HAP-1 (cell line): ENCODE data around the gene ABHD3.

Experiments used
- DNase-seq, 2 experiments: peaks; one replicate each; pipeline ENCODE4 v3.0.0-alpha.2; 2016 to 2020; ENCODE audit warnings: low spot score in 2 of 2
- H3K27me3 ChIP-seq: fragments of 250-450 bp; sonication (Bioruptor Pico); 2 replicates; pipeline ENCODE4 v1.5.1; 2020; ENCODE audit warnings: low read depth, mild to moderate bottlenecking, moderate library complexity
- H3K36me3 ChIP-seq: fragments of 250-450 bp; sonication (Bioruptor Pico); replicated peaks from 2 replicates; pipeline ENCODE4 v1.5.1; 2020; ENCODE audit warnings: mild to moderate bottlenecking
- H3K4me1 ChIP-seq: fragments of 250-450 bp; sonication (Bioruptor Pico); 2 replicates; pipeline ENCODE4 v1.5.1; 2020; ENCODE audit warnings: mild to moderate bottlenecking
- H3K4me3 ChIP-seq: fragments of 250-450 bp; sonication (Bioruptor Pico); 2 replicates; pipeline ENCODE4 v1.5.1; 2020; ENCODE audit warnings: mild to moderate bottlenecking, moderate library complexity
- H3K9me3 ChIP-seq: fragments of 250-450 bp; sonication (Bioruptor Pico); 2 replicates; pipeline ENCODE4 v1.5.1; 2020; ENCODE audit warnings: mild to moderate bottlenecking, moderate library complexity
- in situ Hi-C: fragments of 300-500 bp; cut with MboI; formaldehyde crosslinking; loops from 3 replicates; pipeline ENCODE4 v1.14.3; 2020; ENCODE audit warnings: low sequenced_read_pairs, inconsistent platforms, mixed read lengths

ABHD3 gene

GRCh38 chr18:21605213-21605612, 99.4 kb downstream of the ABHD3 start:
- H3K36me3 ChIP-seq, result no peaks in the 10 kb centered on the region
- no peaks in the 10 kb centered on the region for H3K27me3 ChIP-seq
- DNase-seq, result no peak
- no peak overlapping the region for H3K4me3 ChIP-seq
- H3K9me3 ChIP-seq, result no peaks in the 10 kb centered on the region
- in situ Hi-C loops, result loop anchor here (25.0 kb wide), 2 partner anchors 93 to 343 kb away; no protein-coding TSS in a partner anchor
- H3K4me1 ChIP-seq, result peaks cover 3% of the 10 kb centered on the region; the same call in 1 of the 2 replicates

- Histone ChIP-seq H3K4me3 (no peak overlapping the region), H3K27me3 (no peaks in the 10 kb centered on the region), H3K4me1 (peaks cover 3% of the 10 kb centered on the region; the same call in 1 of the 2 replicates), H3K9me3 (no peaks in the 10 kb centered on the region), H3K36me3 (no peaks in the 10 kb centered on the region)
- DNase-seq, result no peak
- in situ Hi-C loops, result loop anchor here (25.0 kb wide), 2 partner anchors 92 to 342 kb away; no protein-coding TSS in a partner anchor
Measured at GRCh38 chr18:21604671-21605070, 99.9 kb downstream of the ABHD3 start.

- Histone ChIP-seq H3K27me3 (no peaks in the 10 kb centered on the region), H3K36me3 (no peaks in the 10 kb centered on the region), H3K9me3 (no peaks in the 10 kb centered on the region), H3K4me1 (peaks cover 12% of the 10 kb centered on the region), H3K4me3 (no peak overlapping the region)
- in situ Hi-C loops, result loop anchor here (25.0 kb wide), 2 partner anchors 90 to 340 kb away; no protein-coding TSS in a partner anchor
- no peak for DNase-seq
Measured at GRCh38 chr18:21602299-21602587, 102.3 kb downstream of the ABHD3 start.
